RWPE1 (cell line): Measurements from ENCODE around the gene TRIM45.

Experiments used
- CTCF ChIA-PET: fragments of 350-600 bp; sonication (Branson Sonifier 250); formaldehyde crosslinking; extraction: SDS; loops from one replicate; lab custom pipeline; 2021; lab: Yijun Ruan, JAX
- POLR2A ChIA-PET: fragments of 400-600 bp; formaldehyde crosslinking; extraction: SDS; loops from one replicate; lab custom pipeline; 2020; ENCODE audit warnings: antibody characterized with exemption; ENCODE audit not compliant: low non-redundant PET; lab: Yijun Ruan, JAX
- DNase-seq: peaks from one replicate; pipeline ENCODE4 v3.0.0; 2012; ENCODE audit warnings: low spot score
- H3K27ac ChIP-seq: fragments of 450-650 bp; 2 replicates; pipeline ENCODE4 v1.5.1; 2017
- TF ChIP-seq, protein P1 (sequence below): fragments of 450-650 bp; conservative IDR thresholded peaks from 2 replicates; pipeline ENCODE4 v1.5.1; 2017; ENCODE audit warnings: low read depth, mild to moderate bottlenecking

The TRIM45 gene

DNA sequence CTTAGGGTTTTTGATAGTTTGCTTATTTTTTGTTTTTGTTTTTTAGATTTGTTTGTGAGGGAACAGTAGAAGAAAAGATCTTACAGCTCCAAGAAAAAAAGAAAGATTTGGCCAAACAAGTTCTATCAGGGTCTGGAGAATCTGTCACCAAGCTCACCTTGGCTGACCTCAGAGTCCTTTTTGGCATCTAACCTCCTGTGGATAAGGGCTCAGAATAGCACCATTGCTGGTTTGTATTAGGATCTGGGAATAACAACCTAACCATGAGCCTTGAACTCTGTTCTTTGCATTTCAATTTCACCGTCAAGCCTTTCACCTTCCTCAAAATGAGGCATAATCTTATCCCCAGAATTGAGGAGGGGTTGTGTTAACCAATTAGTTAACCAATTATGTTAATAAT lies 20.2 kb downstream of the TRIM45 start:
- no peak for DNase-seq
- H3K27ac ChIP-seq, result no peak overlapping the region
- ChIA-PET CTCF (no interaction called here), POLR2A (no interaction called here)
- TF ChIP-seq, protein P1, sequence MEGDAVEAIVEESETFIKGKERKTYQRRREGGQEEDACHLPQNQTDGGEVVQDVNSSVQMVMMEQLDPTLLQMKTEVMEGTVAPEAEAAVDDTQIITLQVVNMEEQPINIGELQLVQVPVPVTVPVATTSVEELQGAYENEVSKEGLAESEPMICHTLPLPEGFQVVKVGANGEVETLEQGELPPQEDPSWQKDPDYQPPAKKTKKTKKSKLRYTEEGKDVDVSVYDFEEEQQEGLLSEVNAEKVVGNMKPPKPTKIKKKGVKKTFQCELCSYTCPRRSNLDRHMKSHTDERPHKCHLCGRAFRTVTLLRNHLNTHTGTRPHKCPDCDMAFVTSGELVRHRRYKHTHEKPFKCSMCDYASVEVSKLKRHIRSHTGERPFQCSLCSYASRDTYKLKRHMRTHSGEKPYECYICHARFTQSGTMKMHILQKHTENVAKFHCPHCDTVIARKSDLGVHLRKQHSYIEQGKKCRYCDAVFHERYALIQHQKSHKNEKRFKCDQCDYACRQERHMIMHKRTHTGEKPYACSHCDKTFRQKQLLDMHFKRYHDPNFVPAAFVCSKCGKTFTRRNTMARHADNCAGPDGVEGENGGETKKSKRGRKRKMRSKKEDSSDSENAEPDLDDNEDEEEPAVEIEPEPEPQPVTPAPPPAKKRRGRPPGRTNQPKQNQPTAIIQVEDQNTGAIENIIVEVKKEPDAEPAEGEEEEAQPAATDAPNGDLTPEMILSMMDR, result no peak

DNA sequence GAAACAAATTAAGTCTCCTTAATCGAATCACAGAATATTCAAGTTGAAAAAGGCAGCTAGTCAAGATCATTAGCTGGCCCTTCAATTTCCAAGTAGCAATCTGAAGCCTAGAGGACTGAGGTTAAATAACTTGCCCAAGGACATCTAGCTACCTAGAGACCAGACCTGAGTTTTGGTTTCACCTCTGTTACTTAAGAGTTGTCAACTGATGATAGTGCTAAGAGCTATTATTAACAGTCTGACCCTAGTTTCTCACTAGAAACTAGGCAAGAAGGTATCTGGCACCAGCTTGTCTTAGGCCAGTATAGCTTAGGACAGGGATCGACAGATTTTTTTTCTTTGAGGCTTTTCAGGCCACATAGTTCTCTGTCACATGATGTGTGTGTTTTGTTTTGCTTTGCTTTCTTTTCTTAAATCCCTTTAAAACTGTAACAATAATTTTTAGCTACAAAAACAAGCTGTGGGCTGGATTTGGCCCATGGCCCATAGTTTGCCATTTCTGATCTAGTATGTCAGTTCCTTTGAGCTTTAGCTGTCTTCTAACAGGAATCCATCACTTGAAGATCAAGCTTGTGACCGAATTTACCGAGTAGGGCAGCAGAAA lies 23.2 kb downstream of the TRIM45 start:
- no peak for DNase-seq
- TF ChIP-seq, protein P1, result no peak
- H3K27ac ChIP-seq, result no peak overlapping the region
- POLR2A ChIA-PET, result no interaction called here
- CTCF ChIA-PET, result no interaction called here

DNA sequence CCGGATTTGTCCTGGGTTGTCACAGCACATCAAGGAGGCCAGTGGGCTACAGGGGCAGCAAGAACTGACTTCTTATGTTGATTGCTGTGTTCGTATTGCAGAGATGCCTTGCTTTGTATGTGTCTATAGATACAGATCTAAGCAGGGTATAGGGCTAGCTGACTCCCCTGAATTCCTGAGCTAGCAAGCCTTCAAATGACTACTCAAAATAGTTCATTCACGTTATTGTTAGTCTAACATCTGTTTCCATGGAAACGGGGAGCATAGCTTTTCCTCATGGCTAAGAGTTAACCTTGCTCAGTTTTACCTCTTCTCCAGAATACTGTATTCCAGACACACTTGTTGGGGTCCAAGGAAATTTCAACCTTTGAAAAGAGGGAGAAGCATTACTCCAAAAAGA lies 24.1 kb downstream of the TRIM45 start:
- POLR2A ChIA-PET, result no interaction called here
- CTCF ChIA-PET, result no interaction called here
- TF ChIP-seq, protein P1, result no peak
- H3K27ac ChIP-seq, result no peak overlapping the region
- no peak for DNase-seq

DNA sequence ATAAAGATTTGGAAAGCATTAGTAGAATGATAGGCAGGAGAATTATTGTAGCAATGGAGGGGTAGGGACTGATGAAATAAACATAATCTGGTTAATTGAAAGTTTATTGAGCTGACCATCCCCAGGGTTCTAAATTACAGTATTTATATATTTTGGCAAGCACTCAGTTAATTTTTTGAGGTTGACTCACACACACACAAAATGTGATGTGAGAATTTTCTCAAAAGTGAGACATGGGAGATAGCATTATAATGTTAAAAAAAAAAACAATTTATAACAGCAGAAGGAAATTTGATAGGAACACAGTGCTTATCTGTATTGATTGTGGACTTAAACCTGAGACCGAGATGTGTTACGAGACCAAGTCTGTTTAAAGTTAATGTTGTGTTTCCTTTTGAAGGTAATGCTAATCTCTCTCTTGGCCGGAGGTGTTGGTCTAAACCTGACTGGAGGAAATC lies 24.6 kb downstream of the TRIM45 start:
- no peak for DNase-seq
- ChIA-PET POLR2A (no interaction called here), CTCF (no interaction called here)
- H3K27ac ChIP-seq, result no peak overlapping the region
- TF ChIP-seq, protein P1, result no peak

DNA sequence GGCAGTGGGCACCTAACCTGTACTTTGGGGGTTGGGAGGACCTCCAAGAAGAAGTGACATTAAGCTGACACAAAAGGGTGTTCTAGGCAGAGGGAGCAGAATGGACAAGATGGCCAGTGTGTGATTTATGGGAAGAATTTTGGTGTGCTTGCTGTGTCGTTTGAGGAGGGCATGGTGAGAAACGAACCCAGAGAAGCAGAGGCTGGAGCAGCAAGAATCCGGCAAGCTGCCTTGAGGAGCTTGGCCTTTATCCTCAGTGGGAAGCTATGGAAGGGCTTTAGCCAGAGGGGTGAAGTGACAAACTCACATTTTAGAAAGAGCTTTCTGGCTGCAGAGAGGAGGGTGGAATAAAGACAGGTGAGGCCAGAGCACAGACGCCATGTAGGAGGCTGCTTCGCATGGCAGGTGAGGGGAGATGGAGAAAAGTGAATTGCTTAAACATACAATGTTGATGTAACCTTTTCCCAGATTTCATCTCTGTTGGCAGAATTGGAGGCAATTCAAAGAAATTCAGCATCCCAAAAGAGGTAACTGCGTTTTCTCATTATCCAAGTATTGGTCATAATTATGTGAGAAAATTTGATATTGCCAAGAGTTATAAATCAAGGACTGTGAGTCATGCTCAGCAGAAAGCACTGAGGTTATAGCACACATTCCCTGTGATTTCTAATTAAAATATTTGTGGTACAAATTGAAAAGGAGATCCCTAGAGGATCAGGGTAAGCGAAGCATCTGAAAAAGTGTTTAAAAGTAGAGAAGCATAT lies 26.5 kb downstream of the TRIM45 start:
- CTCF ChIA-PET, result interaction anchor here (0.7 to 1.7 kb wide), 2 partner anchors 10 to 189 kb away, joined by 3 to 7 read pairs; no protein-coding TSS in a partner anchor
- POLR2A ChIA-PET, result no interaction called here

More for the DNA sequence above, 26.5 kb downstream of the TRIM45 start:
- no peak for DNase-seq
- H3K27ac ChIP-seq, result peak overlapping the region; percentile 73
- TF ChIP-seq, protein P1, result no peak
